Measurements from ENCODE around the gene FAM50B.

FAM50B gene

GRCh38 chr6:3848925-3849605, at the start of gene FAM50B:
FAM50B (plus strand) TSS chr6:3849373; CDS start chr6:3849812, 439 bp downstream.
- peak; percentile 28 for DNase-seq

GRCh38 chr6:3799719-3800118, 49.5 kb upstream of the FAM50B start:
- DNase-seq, result no peak

- DNase-seq, result no peak
These were observed 48.2 kb upstream of the FAM50B start for GRCh38 chr6:3800850-3801591.

DNA sequence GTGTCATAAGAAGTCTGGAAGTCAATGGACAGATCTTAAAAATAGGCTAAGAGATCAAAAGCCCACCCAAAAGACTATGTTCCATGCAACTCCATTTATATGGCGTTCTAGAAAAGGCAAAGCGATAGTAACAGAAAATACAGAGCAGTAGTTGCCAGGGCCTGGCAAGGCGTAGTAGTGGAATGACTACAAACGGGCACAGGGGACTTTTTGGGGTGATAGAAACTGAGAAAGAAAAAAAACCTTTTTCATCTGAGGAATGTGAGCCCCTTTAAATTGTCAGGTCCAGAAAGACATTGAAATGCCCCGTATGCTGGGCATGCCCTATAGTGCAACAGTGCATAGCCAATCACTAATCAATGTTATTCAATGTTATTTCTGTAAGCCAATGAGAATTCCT, 47.2 kb upstream of the FAM50B start:
- no peak for DNase-seq

- DNase-seq, result no peak
These were observed 45.3 kb upstream of the FAM50B start for GRCh38 chr6:3803627-3804468.

- DNase-seq, result no peak
These were observed 44.2 kb upstream of the FAM50B start for GRCh38 chr6:3804964-3805363.

DNA sequence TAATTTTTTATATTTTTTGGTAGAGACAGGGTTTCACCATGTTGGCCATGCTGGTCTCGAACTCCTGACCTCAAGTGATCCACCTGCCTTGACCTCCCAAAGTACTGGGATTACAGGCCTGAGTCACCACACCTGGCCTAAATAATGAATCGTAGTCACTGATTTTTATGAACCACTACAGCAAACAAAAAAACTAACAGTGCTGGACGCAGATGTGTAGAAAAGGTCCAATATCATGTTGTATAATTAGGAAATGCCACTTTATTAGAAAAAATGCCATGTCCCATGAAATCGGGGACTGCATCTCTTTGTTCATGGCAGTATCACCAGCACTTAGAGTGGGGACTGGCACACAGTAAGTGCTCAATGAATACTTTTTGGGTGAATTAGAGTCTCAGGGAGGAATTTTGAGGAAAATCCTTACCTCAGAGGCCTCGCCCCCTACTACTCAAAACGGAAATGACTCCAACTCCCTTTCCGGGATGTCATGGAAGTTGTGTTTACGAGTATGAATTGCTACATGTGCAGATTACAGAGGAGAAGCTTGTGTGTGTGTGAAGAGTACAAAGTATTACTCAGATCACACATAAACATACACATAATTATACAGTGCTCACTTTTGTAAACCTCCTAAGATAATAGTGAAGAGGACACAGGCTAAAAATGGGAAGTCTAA, 43.6 kb upstream of the FAM50B start:
- DNase-seq, result no peak

DNA sequence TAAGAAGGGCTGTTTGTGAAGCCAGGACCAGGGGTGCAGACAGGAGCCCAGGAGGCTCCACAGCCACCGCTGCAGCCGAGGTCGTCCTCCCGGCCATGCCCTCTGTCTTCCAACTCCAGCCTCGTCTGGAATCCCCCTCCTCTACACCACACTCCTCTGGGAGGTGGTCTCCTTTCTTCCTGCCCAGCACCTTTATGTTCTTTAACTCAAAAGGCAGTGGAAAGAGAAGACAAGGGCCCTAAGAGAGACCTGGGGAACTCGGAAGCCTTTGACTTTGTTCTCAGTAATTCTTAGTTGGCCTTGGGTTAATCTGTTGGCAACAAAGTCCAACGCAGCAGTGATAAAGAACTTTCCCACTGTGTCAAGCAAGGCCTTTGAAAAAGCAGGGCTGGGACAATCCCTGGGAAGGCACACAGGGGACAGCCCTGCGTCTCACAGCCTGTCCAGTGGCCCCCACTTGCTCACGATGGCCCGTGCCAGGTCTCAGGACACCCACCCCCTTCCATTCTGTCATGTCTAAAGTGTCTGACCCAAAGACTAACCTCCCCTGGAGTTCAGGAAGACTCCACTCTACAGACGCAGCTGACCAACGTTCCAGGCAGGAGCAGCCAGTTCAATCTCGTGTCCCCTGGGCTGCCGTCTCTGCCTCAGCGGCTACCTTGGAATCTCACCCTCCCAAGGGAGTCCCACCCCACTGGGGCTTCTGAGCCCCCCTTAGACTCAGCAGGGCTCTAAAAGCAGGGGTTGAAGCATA, 42.8 kb upstream of the FAM50B start:
- no peak for DNase-seq

DNA sequence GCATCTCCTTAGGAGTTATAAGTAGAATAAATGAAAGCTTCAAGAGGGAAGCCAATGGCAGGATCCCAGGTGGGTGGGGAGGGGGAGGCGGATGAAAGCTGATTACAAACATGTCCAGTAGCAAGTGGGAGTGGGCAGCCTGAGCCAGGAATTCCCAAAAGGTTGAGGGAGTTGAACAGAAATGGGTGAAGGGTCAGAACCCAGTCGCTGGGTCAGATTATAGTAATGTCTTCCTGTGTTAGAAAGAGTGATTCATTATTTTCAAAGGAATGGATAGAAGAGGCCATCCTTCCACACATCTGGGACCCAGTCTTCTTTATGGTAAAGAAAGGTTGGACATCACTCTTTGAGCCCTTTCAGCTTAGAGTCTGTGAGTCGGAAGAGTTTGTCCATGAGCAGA, 41.0 kb upstream of the FAM50B start:
- DNase-seq, result no peak

DNA sequence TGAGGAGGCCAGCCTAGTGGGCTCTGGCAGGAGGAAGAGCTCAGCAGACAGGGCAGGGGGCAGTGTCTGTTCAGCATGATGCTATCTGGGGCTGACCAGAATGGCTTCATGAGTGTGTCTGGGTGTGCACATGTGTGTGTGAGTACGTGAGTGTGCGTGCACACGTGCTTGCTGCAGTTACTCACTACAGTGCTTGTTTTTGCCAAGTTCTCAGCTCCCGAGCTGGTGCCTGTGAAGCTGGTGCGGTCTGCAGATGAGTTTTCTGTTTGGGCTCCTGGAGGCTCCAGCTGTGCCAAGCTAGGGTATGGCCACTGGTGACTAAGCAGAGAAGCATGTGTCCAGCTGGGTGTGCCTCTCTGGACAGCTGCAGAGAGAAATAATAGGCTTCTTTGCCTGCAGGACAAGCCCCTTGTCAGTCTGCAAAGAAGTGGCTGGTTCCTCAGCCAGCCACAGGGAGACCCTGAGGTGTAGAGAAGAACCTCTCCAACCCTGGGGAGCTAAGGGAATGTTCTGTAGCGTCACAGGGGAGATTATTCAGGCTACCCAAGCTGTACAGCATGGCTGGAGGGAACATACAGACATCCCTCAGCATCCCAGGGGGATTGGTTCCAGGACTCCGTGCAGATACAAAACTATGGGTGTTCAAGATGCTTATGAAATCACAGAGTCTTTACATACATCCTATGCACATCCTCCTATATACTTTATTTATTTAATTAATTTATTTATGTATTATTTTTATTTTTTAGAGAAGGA, 40.2 kb upstream of the FAM50B start:
- DNase-seq, result no peak

- DNase-seq, result no peak
These were observed 39.7 kb upstream of the FAM50B start for GRCh38 chr6:3809515-3809891.

- no peak for DNase-seq
These were observed 39.2 kb upstream of the FAM50B start for GRCh38 chr6:3809982-3810381.

DNA sequence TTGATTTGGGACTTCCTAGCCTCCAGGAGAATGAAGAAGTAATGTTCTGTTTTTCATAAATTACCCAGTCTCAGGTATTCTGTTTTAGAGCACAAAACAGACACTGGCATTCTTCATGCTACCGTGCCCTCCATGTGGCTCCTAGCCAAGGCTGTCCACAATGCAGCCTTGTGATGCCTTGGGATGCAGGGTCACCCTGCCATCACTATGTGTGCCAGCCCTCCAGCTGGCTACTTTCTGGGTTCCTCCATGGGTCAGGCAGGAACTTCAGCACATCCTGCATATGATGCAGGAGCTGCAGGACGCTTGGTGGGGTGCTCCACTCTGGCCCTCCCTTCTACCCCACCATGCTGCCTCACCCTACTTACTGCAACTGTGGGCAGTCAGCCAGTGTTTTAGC, 38.0 kb upstream of the FAM50B start:
- no peak for DNase-seq

- no peak for DNase-seq
These were observed 36.6 kb upstream of the FAM50B start for GRCh38 chr6:3812596-3812995.

DNA sequence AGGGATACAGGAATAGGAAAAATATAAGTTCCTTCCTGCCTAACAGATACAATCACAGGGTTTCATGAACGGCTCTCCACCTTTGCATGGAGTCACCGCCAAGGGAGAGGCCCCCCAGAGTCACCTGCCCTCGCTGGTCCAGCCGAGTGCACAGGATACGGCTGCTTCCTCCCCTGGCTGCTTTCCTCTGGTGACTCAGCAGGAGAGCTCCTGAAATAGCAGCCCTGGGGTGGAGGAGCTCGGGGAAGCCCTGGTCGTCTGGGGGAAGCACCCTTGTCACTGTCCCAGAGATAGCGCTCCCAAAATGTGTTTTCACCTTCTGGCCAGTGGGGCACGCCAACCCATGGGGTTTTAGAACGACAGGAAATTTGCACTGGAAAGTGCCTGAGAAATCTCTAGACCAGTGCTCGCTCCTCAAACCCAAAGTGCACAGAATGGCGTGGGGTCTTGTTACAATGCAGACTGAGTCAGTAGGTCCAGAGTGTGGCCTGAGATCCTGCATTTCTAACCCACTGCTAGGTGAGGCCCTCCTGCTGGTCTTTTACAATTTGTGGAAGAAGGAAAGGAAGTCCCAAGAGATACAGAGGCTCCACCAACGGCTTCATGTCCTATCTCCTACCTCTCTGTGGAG, 35.9 kb upstream of the FAM50B start:
- DNase-seq, result no peak

DNA sequence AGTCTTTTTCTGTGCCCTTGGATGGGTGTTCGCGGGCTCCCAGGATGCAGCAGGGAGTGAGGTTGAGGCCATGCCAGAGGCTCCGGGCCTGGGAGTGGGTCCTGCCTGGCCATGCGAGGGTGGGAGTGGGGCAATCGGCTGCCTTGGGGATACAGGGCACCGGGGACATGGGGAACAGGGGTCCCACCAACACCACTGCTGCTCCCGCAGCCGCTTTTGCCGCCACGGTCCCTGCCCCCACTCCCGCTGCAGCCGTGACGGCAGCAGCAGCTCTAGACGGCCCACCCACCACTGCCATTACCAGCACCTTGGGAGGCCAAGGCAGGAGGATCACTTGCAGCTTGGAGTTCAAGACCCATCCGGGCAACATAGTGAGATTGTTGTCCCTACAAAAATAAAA, 35.3 kb upstream of the FAM50B start:
- DNase-seq, result no peak

DNA sequence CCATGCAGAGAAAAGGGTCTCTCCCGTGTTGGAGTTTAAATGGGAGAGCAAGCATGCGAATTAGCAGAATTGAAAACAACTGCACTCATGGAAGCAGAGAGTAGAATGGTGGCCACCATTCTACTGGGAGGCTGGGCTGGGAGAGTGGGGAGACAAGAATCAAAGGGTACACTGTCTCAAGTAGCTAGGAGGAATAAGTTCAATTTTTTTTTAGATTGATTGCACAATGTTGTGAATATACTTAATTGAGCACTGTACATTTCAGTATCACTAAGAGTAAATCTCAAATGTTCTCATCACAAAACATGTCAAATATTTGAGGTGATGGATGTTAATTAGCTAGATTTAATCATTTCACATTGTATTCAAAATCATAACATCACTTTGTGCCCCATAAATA, 34.6 kb upstream of the FAM50B start:
- DNase-seq, result no peak

DNA sequence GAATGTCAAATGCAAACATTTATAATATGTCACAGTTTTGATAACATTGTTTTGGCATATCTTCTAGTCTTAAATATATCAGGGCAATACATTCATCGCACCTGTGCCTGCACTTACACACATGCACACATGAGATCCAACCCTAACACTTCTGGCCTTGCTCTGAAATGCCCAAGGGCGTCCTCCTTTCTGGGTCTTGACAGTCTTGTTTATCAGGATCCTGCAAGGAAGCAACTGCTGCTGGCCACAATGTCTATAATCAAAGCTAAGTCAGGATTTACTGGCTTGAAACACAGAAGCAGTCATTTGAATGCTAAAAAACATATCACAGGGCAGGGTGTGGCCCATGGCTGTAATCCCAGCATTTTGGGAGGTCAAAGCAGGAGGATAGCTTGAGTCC, 32.9 kb upstream of the FAM50B start:
- no peak for DNase-seq

DNA sequence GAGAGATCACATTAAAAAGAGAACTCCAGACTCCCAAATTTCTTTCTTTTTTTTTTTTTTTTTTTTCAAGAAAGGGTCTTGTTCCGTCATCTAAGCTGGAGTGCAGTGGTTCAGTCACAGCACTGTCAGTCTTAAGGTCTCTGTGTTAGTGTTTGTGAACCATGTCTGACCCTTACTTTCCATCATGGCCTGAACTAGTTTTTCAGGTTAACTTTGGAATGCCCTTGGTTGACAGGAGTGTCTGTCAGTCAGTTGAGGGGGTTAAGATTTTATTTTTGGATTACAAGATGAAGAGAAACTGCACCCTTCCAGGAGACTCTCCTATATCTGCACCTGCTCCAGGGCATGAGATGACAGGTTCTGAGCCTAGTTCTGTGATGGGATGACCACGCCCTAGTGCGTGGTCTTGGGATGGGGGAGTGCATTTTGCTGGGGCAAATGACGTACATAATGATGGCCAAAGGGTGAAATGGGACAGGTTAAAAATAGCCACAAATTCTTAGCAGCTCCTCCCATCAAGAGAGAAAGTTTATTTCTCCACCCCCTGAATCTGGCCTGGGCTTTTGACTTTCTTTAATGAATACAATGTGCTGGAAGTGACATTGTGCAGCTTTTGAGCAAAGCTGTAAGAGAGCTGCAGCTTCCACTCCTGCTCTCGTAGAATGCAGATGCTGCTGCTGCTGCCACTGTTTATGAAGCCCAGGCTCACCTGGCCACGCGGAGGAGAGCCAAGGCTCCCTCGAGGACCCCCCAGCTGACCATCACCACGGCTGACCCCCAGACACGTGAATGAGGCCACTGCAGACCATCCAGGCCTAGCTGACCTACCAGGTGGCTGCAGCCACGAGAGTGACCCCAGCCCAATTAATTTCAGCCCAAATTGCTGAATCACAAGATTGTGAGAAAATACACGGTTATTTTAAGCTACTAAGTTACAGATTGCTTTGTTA, 29.7 kb upstream of the FAM50B start:
- no peak for DNase-seq

GRCh38 chr6:3820563-3820962, 28.6 kb upstream of the FAM50B start:
- no peak for DNase-seq
